ES-I3 (cell line): ENCODE data around the gene TCN1.

Source experiments
- H3K36me3 ChIP-seq: 2 replicates; pipeline ENCODE4 v1.6.1; 2013; ENCODE audit warnings: mild to moderate bottlenecking, low read length, control low read depth, moderate library complexity; ENCODE audit not compliant: insufficient read depth
- H3K4me1 ChIP-seq: 2 replicates; pipeline ENCODE4 v1.6.1; 2013; ENCODE audit warnings: mild to moderate bottlenecking, control low read depth, low read length; ENCODE audit not compliant: insufficient read depth
- H3K9ac ChIP-seq: 2 replicates; pipeline ENCODE4 v1.6.1; 2013; ENCODE audit warnings: low read depth, mild to moderate bottlenecking, low read length, moderate library complexity
- H3K9me3 ChIP-seq: 2 replicates; pipeline ENCODE4 v1.6.1; 2013; ENCODE audit warnings: mild to moderate bottlenecking, low read length, moderate library complexity; ENCODE audit not compliant: control insufficient read depth, insufficient read depth

The TCN1 gene

DNA sequence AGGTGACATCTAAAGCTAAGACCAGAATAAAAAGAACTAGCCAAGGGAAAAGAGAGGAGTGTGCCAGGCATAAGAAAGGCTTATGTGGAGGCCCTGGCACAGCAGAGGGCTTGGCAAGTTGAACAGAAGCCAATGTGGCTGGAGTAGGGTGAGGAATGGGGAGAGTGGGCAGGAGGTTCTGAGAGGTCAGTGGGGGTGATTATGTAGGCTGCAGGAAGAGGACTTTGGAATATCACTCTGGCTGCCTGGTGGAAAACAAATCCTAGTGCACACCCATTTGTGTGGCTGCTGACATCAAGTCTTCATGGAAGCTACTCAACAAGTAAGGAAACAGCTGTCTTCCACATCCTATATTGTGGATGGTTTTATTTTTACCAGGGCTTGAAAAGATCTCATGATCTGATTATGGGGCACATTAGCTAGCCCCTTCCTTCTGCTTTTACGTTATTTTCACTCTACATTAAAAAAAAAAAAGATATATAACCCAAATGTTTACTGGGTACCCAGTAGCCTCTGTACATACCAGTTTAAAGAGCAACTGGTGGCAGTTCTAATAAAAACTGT is 59.2 kb downstream of the TCN1 start:
- H3K36me3 ChIP-seq, result peaks cover 17% of the 10 kb centered on the region
- H3K9ac ChIP-seq, result no peak overlapping the region
- peaks cover 1% of the 10 kb centered on the region; the same call in 1 of the 2 replicates for H3K4me1 ChIP-seq
- H3K9me3 ChIP-seq, result no peaks in the 10 kb centered on the region

DNA sequence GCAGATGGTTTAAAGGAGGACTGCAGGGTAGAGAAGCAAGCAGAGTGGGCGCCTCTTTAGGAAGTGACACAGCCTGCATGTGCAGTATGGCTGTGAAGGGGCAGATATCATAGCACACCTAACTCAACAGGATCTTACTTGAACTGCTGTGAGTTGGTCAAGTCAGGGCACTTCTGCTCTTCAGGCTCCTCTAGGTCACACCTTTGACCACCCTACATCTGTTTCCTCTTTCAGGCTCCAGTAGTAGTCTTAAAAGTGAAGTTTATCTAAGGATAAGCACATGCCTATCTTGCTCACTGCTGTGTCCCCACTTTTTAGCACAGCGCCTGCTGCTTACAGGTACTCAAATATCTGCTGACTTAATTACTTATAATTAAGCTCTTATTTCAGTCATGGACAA is 62.2 kb downstream of the TCN1 start:
- Histone ChIP-seq H3K36me3 (peaks cover 29% of the 10 kb centered on the region), H3K9ac (no peak overlapping the region), H3K9me3 (no peaks in the 10 kb centered on the region), H3K4me1 (peaks cover 4% of the 10 kb centered on the region; the same call in 1 of the 2 replicates)
